Measurements from ENCODE around the gene IL6R.
"Not testable (repeated sequence)": the region's sequence is repeated elsewhere in the genome, so short reads cannot be mapped to it uniquely, and the experiment has no call there.

Gene IL6R

DNA sequence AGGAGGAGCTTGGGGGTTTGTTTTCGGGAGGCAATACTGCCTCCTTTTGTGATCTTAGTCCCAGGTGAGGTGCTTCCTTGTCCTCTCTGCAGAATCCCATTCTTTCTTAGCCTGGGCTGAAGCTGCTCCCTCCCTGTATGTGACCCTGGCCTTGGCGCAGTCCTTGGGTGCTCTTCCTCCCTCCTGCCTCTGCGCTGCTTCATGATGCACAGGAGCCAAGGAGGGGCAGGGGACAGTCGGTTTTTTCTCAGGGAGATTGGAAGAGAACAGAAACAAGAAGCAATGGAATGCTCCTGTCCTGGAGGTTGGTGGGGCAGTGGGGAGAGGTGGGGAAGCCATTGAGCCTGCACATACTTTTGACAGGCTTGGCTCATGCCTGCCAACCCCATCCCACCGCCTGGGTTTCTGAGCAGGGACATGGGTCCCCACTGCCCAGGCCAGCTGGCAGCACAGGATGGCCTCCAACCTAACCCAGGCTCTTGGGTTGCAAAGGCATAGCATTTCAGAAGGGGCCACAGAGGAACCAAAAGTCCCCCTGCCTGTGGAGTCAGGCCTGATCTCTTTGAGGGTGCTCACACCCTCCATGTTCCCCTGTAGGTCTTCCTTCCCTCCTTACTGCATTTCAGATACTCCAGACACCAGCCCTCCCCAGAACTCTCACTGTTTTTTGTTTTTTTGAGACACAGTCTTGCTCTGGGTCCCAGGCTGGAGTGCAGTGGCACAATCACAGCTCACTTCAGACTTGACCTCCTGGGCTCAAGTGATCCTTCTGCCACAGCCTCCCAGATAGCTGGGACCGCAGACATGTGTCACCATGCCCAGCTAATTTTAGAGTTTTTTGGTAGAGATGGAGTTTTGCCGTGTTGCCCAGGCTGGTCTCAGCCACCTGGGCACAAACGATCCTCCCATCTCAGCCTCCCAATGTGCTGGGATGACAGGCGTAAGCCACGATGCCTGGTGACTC lies 16.1 kb downstream of the IL6R start:
- no peak for DNase-seq (ENCODE audit: low read depth, low spot score)
- no peak overlapping the region for H3K9ac ChIP-seq (ENCODE audit: insufficient read length, low read depth)
- no peaks in the 10 kb centered on the region for H3K9me3 ChIP-seq (ENCODE audit: insufficient read depth, low read length)
- no peak for TF ChIP-seq YY1 (IDR thresholded peaks at IDR 0.05; ENCODE audit: insufficient read depth, insufficient read length)
- no peak for TF ChIP-seq SUZ12 (IDR thresholded peaks at IDR 0.05; ENCODE audit: extremely low read depth, insufficient read depth, insufficient read length)
- no peak for TF ChIP-seq ZNF274 (IDR thresholded peaks at IDR 0.05; ENCODE audit: low read depth, low read length)
- H3K36me3 ChIP-seq (ENCODE audit: insufficient read depth, insufficient read length, low read length): no peaks in the 10 kb centered on the region
- no peak overlapping the region for H3K4me3 ChIP-seq (ENCODE audit: insufficient read length, low read depth)
- H3K4me1 ChIP-seq (ENCODE audit: insufficient read depth, insufficient read length): peaks cover 32% of the 10 kb centered on the region
- no peaks in the 10 kb centered on the region for H3K27me3 ChIP-seq (ENCODE audit: insufficient read depth, insufficient read length)

- not testable (repeated sequence) for H3K9ac ChIP-seq (ENCODE audit: insufficient read length, low read depth); DNase-seq (ENCODE audit: low read depth, low spot score); H3K4me3 ChIP-seq (ENCODE audit: insufficient read length, low read depth); H3K36me3 ChIP-seq (ENCODE audit: insufficient read depth, insufficient read length, low read length); H3K27me3 ChIP-seq (ENCODE audit: insufficient read depth, insufficient read length); H3K9me3 ChIP-seq (ENCODE audit: insufficient read depth, low read length)
- H3K4me1 ChIP-seq (ENCODE audit: insufficient read depth, insufficient read length): peaks cover 32% of the 10 kb centered on the region
Measured at GRCh38 chr1:154422049-154422448, 16.9 kb downstream of the IL6R start.

GRCh38 chr1:154422521-154422920 lies 17.4 kb downstream of the IL6R start:
- TF ChIP-seq ZNF274 (IDR thresholded peaks at IDR 0.05; ENCODE audit: low read depth, low read length) (no peak), SUZ12 (IDR thresholded peaks at IDR 0.05; ENCODE audit: extremely low read depth, insufficient read depth, insufficient read length) (no peak), YY1 (IDR thresholded peaks at IDR 0.05; ENCODE audit: insufficient read depth, insufficient read length) (no peak)
- Histone ChIP-seq H3K9ac (ENCODE audit: insufficient read length, low read depth) (no peak overlapping the region), H3K4me3 (ENCODE audit: insufficient read length, low read depth) (no peak overlapping the region), H3K9me3 (ENCODE audit: insufficient read depth, low read length) (no peaks in the 10 kb centered on the region), H3K4me1 (ENCODE audit: insufficient read depth, insufficient read length) (peaks cover 31% of the 10 kb centered on the region), H3K27me3 (ENCODE audit: insufficient read depth, insufficient read length) (no peaks in the 10 kb centered on the region), H3K36me3 (ENCODE audit: insufficient read depth, insufficient read length, low read length) (no peaks in the 10 kb centered on the region)
- DNase-seq (ENCODE audit: low read depth, low spot score): no peak

- DNase-seq (ENCODE audit: low read depth, low spot score): no peak
- Histone ChIP-seq H3K36me3 (ENCODE audit: insufficient read depth, insufficient read length, low read length) (no peaks in the 10 kb centered on the region), H3K27me3 (ENCODE audit: insufficient read depth, insufficient read length) (no peaks in the 10 kb centered on the region), H3K4me3 (ENCODE audit: insufficient read length, low read depth) (no peak overlapping the region), H3K9me3 (ENCODE audit: insufficient read depth, low read length) (no peaks in the 10 kb centered on the region), H3K9ac (ENCODE audit: insufficient read length, low read depth) (no peak overlapping the region), H3K4me1 (ENCODE audit: insufficient read depth, insufficient read length) (peaks cover 26% of the 10 kb centered on the region)
- no peak for TF ChIP-seq YY1 (IDR thresholded peaks at IDR 0.05; ENCODE audit: insufficient read depth, insufficient read length)
- TF ChIP-seq SUZ12 (IDR thresholded peaks at IDR 0.05; ENCODE audit: extremely low read depth, insufficient read depth, insufficient read length): no peak
- no peak for TF ChIP-seq ZNF274 (IDR thresholded peaks at IDR 0.05; ENCODE audit: low read depth, low read length)
Measured at GRCh38 chr1:154423304-154423987, 18.3 kb downstream of the IL6R start.

- peaks cover 25% of the 10 kb centered on the region for H3K4me1 ChIP-seq (ENCODE audit: insufficient read depth, insufficient read length)
- no peak overlapping the region for H3K9ac ChIP-seq (ENCODE audit: insufficient read length, low read depth)
- H3K4me3 ChIP-seq (ENCODE audit: insufficient read length, low read depth): no peak overlapping the region
Measured at GRCh38 chr1:154423988-154424326, 18.8 kb downstream of the IL6R start.

GRCh38 chr1:154425172-154425571 lies 20.0 kb downstream of the IL6R start:
- peaks cover 28% of the 10 kb centered on the region for H3K4me1 ChIP-seq (ENCODE audit: insufficient read depth, insufficient read length)
- DNase-seq (ENCODE audit: low read depth, low spot score): no peak
- no peaks in the 10 kb centered on the region for H3K27me3 ChIP-seq (ENCODE audit: insufficient read depth, insufficient read length)
- no peaks in the 10 kb centered on the region for H3K9me3 ChIP-seq (ENCODE audit: insufficient read depth, low read length)
- H3K36me3 ChIP-seq (ENCODE audit: insufficient read depth, insufficient read length, low read length): no peaks in the 10 kb centered on the region
- no peak overlapping the region for H3K4me3 ChIP-seq (ENCODE audit: insufficient read length, low read depth)
- TF ChIP-seq YY1 (IDR thresholded peaks at IDR 0.05; ENCODE audit: insufficient read depth, insufficient read length) (no peak), SUZ12 (IDR thresholded peaks at IDR 0.05; ENCODE audit: extremely low read depth, insufficient read depth, insufficient read length) (no peak), ZNF274 (IDR thresholded peaks at IDR 0.05; ENCODE audit: low read depth, low read length) (no peak)
- no peak overlapping the region for H3K9ac ChIP-seq (ENCODE audit: insufficient read length, low read depth)

More at GRCh38 chr1:154423988-154424326, 18.8 kb downstream of the IL6R start:
- TF ChIP-seq SUZ12 (IDR thresholded peaks at IDR 0.05; ENCODE audit: extremely low read depth, insufficient read depth, insufficient read length): no peak
- no peak for TF ChIP-seq YY1 (IDR thresholded peaks at IDR 0.05; ENCODE audit: insufficient read depth, insufficient read length)
- no peak for TF ChIP-seq ZNF274 (IDR thresholded peaks at IDR 0.05; ENCODE audit: low read depth, low read length)
- no peak for DNase-seq (ENCODE audit: low read depth, low spot score)
- H3K27me3 ChIP-seq (ENCODE audit: insufficient read depth, insufficient read length): no peaks in the 10 kb centered on the region
- H3K36me3 ChIP-seq (ENCODE audit: insufficient read depth, insufficient read length, low read length): no peaks in the 10 kb centered on the region
- H3K9me3 ChIP-seq (ENCODE audit: insufficient read depth, low read length): no peaks in the 10 kb centered on the region
